Pons (tissue), 1 donor: ENCODE results near the gene GLCCI1.
"Not testable (repeated sequence)": the region's sequence is repeated elsewhere in the genome, so short reads cannot be mapped to it uniquely, and the experiment has no call there.

Experiments used
- DNase-seq: peaks from one replicate; pipeline ENCODE4 v3.0.0-alpha.2; 2016; ENCODE audit warnings: low spot score

The GLCCI1 gene

GRCh38 chr7:8094164-8095140 lies 125.9 kb downstream of the GLCCI1 start:
- no peak for DNase-seq

GRCh38 chr7:8101292-8101691 lies 132.7 kb downstream of the GLCCI1 start:
- not testable (repeated sequence) for DNase-seq

GRCh38 chr7:8103282-8103681 lies 134.7 kb downstream of the GLCCI1 start:
- no peak for DNase-seq

GRCh38 chr7:8105449-8106095 lies 137.0 kb downstream of the GLCCI1 start:
- no peak for DNase-seq

- no peak for DNase-seq
Observed at GRCh38 chr7:8109196-8110022, 140.8 kb downstream of the GLCCI1 start.

- no peak for DNase-seq
Observed at GRCh38 chr7:8111282-8111960, 142.8 kb downstream of the GLCCI1 start.

- no peak for DNase-seq
Observed at GRCh38 chr7:8112685-8113084, 144.1 kb downstream of the GLCCI1 start.

GRCh38 chr7:8113184-8113583 lies 144.6 kb downstream of the GLCCI1 start:
- no peak for DNase-seq

- no peak for DNase-seq
Observed at GRCh38 chr7:8114175-8114574, 145.6 kb downstream of the GLCCI1 start.

GRCh38 chr7:8115547-8116402 lies 147.2 kb downstream of the GLCCI1 start:
- DNase-seq, result no peak

GRCh38 chr7:8117195-8117594 lies 148.6 kb downstream of the GLCCI1 start:
- no peak for DNase-seq

- no peak for DNase-seq
Observed at GRCh38 chr7:8119262-8119661, 150.7 kb downstream of the GLCCI1 start.

GRCh38 chr7:8120390-8121058 lies 151.9 kb downstream of the GLCCI1 start:
- no peak for DNase-seq

- no peak for DNase-seq
Observed at GRCh38 chr7:8121243-8121642, 152.6 kb downstream of the GLCCI1 start.

GRCh38 chr7:8125680-8126444 lies 157.3 kb downstream of the GLCCI1 start:
- peak; percentile 23 for DNase-seq

GRCh38 chr7:8126601-8127167 lies 158.1 kb downstream of the GLCCI1 start:
- DNase-seq, result no peak

GRCh38 chr7:8128449-8129317 lies 160.1 kb downstream of the GLCCI1 start:
- no peak for DNase-seq

- no peak for DNase-seq
Observed at GRCh38 chr7:8129318-8129659, 160.7 kb downstream of the GLCCI1 start.
